IPS-18a (cell line): ENCODE data around the gene RBM33.

Source experiments
- H3K27ac ChIP-seq: one replicate; pipeline ENCODE4 v1.5.1; 2013; ENCODE audit warnings: low read length
- H3K27me3 ChIP-seq: one replicate; pipeline ENCODE4 v1.6.1; 2013; ENCODE audit warnings: mild to moderate bottlenecking, low read length; ENCODE audit not compliant: control insufficient read depth, insufficient read depth
- H3K36me3 ChIP-seq: one replicate; pipeline ENCODE4 v1.6.1; 2013; ENCODE audit warnings: low read depth, low read length; ENCODE audit not compliant: control insufficient read depth
- H3K4me1 ChIP-seq: one replicate; pipeline ENCODE4 v1.6.1; 2013; ENCODE audit warnings: low read depth, low read length; ENCODE audit not compliant: control insufficient read depth
- H3K4me3 ChIP-seq: one replicate; pipeline ENCODE4 v1.5.1; 2013; ENCODE audit warnings: low read length
- H3K9ac ChIP-seq: one replicate; pipeline ENCODE4 v1.6.1; 2013; ENCODE audit warnings: mild to moderate bottlenecking, low read length, moderate library complexity
- H3K9me3 ChIP-seq: one replicate; pipeline ENCODE4 v1.6.1; 2013; ENCODE audit warnings: low read depth, low read length; ENCODE audit not compliant: control insufficient read depth

Gene RBM33

DNA sequence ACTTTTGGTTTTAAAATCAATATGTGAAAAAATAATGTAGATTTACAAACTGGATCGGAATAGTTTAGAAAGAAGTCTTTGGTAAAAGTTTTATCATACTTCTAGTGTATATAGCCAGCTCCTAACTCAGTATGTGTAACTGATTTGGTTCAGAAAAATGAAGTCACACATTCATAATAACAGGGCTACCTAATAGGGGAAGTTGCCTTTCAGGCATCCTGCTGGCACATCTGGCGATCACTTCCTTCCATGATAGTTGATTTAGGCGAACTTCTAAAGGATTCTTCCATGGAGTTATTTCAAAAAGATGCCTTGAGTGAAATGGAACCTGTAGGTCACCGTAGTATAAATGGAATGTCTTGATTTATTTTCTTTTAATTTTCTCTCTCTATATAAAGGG, 98.7 kb downstream of the RBM33 start:
- Histone ChIP-seq H3K4me1 (peaks cover 5% of the 10 kb centered on the region), H3K27ac (no peak overlapping the region), H3K9me3 (no peaks in the 10 kb centered on the region), H3K9ac (no peak overlapping the region), H3K4me3 (no peak overlapping the region), H3K27me3 (no peaks in the 10 kb centered on the region), H3K36me3 (peaks cover 73% of the 10 kb centered on the region)

DNA sequence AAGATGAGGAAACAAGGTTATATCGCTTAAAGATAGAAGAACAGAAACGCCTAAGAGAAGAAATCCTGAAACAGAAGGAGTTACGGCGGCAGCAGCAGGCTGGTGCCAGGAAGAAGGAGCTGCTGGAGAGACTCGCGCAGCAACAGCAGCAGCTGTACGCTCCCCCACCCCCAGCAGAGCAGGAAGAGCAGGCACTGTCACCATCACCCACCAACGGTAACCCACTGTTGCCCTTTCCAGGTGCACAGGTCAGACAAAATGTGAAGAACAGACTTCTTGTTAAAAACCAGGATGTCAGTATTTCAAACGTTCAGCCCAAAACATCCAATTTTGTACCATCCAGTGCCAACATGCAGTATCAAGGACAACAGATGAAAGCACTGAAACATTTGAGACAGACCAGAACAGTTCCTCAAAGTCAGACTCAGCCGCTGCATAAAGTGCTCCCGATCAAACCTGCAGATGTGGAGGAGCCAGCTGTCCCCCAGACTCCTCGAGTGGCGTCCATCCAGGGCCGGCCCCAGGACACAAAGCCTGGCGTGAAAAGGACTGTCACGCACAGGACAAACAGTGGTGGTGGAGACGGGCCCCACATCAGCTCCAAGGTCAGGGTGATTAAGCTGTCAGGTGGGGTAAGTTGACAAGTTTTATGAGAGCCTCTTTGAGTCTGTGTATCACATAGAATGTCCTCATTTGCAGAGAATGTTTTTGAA, 100.7 kb downstream of the RBM33 start:
- no peak overlapping the region for H3K9ac ChIP-seq
- H3K4me1 ChIP-seq = peaks cover 5% of the 10 kb centered on the region
- H3K27me3 ChIP-seq = no peaks in the 10 kb centered on the region
- no peak overlapping the region for H3K4me3 ChIP-seq
- no peaks in the 10 kb centered on the region for H3K9me3 ChIP-seq
- no peak overlapping the region for H3K27ac ChIP-seq
- peaks cover 58% of the 10 kb centered on the region for H3K36me3 ChIP-seq

DNA sequence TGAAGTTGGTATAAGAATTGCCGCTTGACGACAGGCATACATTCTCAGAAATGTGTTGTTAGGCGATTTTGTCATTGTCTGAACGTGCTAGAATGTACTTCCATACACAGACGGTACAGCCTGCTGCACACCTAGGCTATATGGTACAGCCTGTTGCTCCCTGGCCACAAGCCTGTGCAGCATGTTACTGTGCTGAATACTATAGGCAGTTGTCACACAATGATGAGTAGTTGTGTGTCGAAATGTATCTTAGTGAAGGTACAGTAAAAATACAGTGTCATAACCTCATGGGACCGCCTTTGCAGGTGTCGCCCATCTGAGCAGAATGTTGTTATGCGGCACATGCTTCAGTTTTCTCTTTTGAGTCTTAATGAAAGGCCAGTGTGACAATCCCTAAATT, 101.3 kb downstream of the RBM33 start:
- H3K4me1 ChIP-seq = peaks cover 2% of the 10 kb centered on the region
- no peaks in the 10 kb centered on the region for H3K27me3 ChIP-seq
- H3K36me3 ChIP-seq = peaks cover 52% of the 10 kb centered on the region
- H3K27ac ChIP-seq = no peak overlapping the region
- H3K9me3 ChIP-seq = no peaks in the 10 kb centered on the region
- H3K9ac ChIP-seq = no peak overlapping the region
- H3K4me3 ChIP-seq = no peak overlapping the region

DNA sequence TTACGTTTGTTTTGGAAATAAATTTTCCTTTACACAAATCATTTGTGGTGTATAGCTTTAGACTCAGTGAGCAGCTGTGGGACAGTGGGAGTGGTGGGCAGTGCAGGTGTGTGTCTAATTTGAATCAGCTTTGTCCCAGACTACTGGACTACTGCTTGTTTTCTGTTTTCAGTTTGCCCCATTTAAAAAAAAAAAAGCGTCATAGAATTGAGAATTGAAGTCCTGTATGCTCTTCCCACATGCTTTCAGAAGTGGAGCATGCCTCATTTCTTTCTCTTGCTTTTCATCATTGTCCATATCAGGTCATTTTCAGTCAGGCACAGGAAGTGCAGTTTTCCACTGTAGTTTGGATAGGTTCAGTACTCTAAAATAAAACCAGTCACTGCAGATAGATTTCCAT, 101.7 kb downstream of the RBM33 start:
- H3K4me1 ChIP-seq = no peaks in the 10 kb centered on the region
- no peaks in the 10 kb centered on the region for H3K9me3 ChIP-seq
- no peaks in the 10 kb centered on the region for H3K27me3 ChIP-seq
- no peak overlapping the region for H3K27ac ChIP-seq
- H3K36me3 ChIP-seq = peaks cover 53% of the 10 kb centered on the region
- no peak overlapping the region for H3K9ac ChIP-seq
- no peak overlapping the region for H3K4me3 ChIP-seq

DNA sequence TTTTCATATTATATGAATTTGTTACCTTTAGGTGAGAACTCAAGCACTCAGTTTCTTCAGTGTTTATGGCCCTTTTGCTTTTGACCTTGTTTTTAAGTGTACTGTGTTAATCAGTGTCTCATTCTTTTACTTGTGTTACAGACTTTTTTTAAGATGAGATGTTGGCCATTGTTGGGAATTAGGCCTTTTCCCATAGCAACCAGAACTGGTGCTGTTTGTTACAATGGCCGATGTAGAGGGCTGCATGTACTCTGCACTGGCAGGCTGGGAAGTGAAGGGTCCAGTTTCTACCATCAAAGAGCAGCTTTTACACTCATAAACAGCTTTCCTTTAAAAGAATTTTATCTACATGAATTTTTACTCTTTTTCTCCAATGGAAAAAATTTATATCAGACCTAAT, 102.7 kb downstream of the RBM33 start:
- peaks cover 45% of the 10 kb centered on the region for H3K36me3 ChIP-seq
- no peak overlapping the region for H3K27ac ChIP-seq
- H3K27me3 ChIP-seq = no peaks in the 10 kb centered on the region
- H3K4me1 ChIP-seq = no peaks in the 10 kb centered on the region
- H3K4me3 ChIP-seq = no peak overlapping the region
- H3K9me3 ChIP-seq = no peaks in the 10 kb centered on the region
- H3K9ac ChIP-seq = no peak overlapping the region

DNA sequence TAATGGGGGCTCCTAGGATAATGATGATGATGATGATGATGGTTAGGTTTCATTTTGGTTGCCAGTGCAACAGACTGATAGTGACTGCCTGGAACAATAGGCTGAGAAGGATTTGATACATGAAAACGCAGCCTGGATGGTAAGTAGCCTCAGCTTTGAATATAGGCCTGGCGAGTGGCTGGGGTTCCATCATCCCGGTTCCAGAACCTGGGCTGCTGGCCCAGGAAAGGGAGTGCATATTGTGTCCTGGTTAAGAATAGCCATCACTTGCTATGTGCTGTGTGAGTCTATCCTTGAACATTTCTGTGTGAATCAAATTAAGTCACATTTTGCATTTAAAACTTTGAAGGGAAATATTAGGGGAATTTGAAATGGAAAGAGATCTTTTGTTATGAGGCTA, 105.1 kb downstream of the RBM33 start:
- Histone ChIP-seq H3K27me3 (no peaks in the 10 kb centered on the region), H3K9ac (no peak overlapping the region), H3K4me3 (no peak overlapping the region), H3K9me3 (no peaks in the 10 kb centered on the region), H3K36me3 (peaks cover 31% of the 10 kb centered on the region), H3K4me1 (no peaks in the 10 kb centered on the region), H3K27ac (no peak overlapping the region)

DNA sequence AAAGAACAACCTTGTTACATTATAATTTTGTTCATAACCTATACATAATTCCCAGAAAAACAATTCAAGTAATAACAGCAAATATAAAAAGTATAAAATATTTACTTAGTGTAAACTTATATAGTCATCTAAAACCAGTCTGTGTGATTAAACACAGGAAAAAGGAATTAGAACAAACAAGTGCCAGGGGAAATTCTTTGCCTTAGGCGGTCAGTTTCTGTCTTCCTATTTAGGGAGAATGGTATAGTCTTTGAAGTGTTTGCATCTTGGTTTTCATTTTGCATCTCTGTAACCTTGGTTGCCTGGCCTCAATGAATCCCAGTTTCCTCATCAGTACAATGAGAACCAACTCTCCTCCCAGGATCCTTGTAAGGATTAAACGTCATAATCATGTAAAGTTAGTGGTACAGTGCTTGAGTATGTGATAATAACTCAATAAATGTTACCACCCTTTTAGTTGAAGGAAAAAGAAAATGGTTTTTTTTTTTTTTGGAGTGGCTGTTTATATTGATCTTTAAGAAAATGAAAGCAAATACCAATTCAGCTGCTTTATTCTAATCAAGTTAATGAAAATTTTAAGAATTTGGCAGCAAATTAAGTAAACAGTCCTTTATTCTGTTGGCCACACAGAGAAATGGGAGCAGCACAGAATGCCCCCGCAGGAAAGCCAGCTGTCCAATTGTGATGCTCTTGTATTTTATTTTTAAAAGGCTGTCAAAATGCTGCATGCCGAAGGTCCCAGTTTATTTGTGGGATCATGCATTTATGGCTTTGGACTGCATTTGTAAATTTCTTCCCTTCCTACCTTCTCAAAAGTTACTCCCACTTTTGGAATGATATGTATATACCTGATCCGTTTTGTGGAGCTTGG, 106.0 kb downstream of the RBM33 start:
- Histone ChIP-seq H3K4me1 (no peaks in the 10 kb centered on the region), H3K27me3 (no peaks in the 10 kb centered on the region), H3K36me3 (peaks cover 22% of the 10 kb centered on the region), H3K27ac (no peak overlapping the region), H3K9me3 (no peaks in the 10 kb centered on the region), H3K9ac (no peak overlapping the region), H3K4me3 (no peak overlapping the region)

DNA sequence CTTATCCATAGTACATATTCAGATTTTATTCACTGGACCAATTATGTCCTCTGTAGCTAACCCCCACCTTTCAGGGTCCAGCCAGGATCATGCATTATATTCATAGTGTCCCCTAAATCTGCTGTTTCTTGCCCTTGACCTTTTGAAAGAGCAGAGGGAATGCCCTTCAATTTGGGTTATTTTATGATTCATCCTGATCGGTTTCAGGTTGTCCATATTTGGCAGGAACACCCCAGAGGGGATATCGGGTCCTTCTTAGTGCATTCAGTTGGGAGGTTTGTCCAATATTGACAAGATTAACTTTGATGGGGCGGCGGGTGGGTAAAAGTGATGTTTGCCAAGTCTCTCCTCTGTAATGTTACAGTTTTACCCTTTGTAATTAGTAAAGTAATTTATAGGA, 106.9 kb downstream of the RBM33 start:
- H3K27ac ChIP-seq = no peak overlapping the region
- no peaks in the 10 kb centered on the region for H3K4me1 ChIP-seq
- no peak overlapping the region for H3K9ac ChIP-seq
- no peaks in the 10 kb centered on the region for H3K27me3 ChIP-seq
- peaks cover 13% of the 10 kb centered on the region for H3K36me3 ChIP-seq
- H3K4me3 ChIP-seq = no peak overlapping the region
- no peaks in the 10 kb centered on the region for H3K9me3 ChIP-seq

DNA sequence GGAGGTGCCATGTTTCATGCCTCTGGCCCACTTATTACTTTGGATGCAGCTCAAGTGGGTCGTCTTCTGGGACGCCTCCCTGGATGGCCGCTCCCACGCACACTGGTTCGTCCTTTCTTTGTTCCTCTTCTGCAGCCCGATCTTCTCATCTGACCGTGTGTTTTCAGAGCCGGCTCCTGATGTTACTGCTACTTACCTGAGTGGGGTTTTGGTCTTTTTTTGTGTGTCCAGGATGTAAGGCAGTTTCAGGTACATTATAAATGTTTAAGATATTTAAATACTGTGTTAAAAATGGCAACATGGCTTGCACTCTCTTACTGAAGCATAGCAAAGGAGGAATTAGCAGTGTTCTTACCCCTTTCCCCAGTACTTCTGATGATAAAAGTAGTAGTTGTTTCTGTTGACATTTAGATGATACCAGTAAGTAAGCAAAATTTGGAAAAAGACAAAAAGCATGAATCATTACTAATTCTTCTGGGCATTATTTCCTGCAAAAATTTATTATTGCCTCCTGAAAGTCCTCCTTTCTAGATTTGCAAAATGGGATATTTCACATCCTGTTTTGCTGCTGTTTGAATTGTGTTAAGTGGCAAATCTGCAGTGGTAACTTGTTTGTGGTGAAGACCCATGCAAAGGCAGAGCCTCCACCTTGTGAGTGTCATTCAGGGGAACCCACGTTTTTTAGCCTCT, 108.4 kb downstream of the RBM33 start:
- Histone ChIP-seq H3K27me3 (no peaks in the 10 kb centered on the region), H3K4me3 (no peak overlapping the region), H3K4me1 (no peaks in the 10 kb centered on the region), H3K9ac (no peak overlapping the region), H3K36me3 (peaks cover 3% of the 10 kb centered on the region), H3K9me3 (no peaks in the 10 kb centered on the region), H3K27ac (no peak overlapping the region)

DNA sequence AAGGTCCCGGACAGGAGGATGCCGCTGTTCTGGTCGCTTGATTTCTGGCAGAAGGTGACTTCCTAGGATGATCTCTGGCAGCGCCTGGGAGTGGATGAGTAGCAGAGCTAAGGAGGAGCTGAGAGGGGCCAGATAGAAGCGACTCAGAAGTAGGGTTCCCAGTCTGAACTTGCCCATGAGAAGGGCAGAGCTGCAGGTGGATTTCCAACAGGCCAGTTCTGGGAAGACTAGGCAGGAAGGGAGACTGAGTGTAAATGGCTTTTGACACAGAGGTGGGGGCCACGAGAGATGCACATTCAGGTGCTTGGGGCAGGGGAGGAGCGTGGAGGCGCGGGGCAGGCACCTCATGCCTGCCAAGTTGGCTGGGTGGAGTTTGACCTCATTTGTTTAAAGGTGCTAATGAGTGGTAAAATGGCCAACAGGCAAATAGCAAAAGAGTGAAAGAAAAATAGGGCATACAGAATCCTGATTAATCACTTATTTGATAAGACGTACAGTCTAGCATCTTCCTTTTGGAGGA, 109.0 kb downstream of the RBM33 start:
- Histone ChIP-seq H3K27me3 (no peaks in the 10 kb centered on the region), H3K9me3 (no peaks in the 10 kb centered on the region), H3K27ac (no peak overlapping the region), H3K36me3 (peaks cover 3% of the 10 kb centered on the region), H3K4me1 (peaks cover 4% of the 10 kb centered on the region), H3K9ac (no peak overlapping the region), H3K4me3 (no peak overlapping the region)

DNA sequence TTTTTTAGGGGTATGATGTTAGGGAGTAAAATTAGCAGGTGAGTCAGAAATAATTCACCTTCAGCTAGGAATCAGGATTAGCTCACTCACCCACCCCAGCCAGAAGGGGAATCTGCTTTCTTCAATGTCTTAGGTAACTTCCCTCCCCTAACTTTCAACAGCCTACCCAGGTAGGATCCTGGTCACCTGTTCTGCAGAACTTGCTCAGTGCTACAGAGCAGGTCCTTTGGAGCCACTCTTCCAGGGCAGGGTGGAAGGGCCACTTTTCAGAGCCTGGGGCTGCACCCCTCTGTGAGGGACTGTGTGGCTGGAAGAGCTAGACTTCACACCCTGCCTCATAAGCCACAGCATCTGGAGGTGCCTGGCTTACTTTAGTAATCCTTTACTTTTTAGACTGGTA, 109.7 kb downstream of the RBM33 start:
- Histone ChIP-seq H3K27me3 (no peaks in the 10 kb centered on the region), H3K9ac (no peak overlapping the region), H3K36me3 (peaks cover 3% of the 10 kb centered on the region), H3K27ac (no peak overlapping the region), H3K9me3 (no peaks in the 10 kb centered on the region), H3K4me3 (no peak overlapping the region), H3K4me1 (peaks cover 8% of the 10 kb centered on the region)
